Measurements from ENCODE around the gene SPDYE9.
"Not testable (repeated sequence)": the region's sequence is repeated elsewhere in the genome, so short reads cannot be mapped to it uniquely, and the experiment has no call there.

The SPDYE9 gene, protein sequence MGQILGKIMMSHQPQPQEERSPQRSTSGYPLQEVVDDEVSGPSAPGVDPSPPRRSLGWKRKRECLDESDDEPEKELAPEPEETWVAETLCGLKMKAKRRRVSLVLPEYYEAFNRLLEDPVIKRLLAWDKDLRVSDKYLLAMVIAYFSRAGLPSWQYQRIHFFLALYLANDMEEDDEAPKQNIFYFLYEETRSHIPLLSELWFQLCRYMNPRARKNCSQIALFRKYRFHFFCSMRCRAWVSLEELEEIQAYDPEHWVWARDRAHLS

DNA sequence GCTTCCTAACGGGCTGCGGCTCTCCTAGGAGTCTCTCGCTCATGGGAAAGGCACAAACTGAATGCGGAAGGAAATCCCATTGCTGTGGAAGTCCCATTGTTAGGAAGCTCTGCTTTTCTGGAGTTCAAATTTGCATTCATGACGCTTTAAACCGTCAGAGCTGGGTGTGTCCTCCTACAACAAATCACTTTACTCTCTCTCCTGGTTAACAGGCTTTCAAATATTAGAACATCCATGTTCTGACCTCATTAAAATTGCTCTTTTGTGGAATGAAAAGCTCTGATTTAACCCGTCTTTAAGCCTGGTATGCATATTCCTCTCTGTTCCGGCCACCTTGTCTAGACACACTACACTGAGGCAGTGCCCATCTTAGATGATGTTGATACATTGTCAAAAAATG is at the start of gene SPDYE9:
Gene SPDYE9, minus strand, starts transcription at position 101 of the 400 bp plus-strand sequence. CDS start 1,800 bp downstream, outside the sequence.
- not testable (repeated sequence) for DNase-seq (ENCODE audit: low spot score)

DNA sequence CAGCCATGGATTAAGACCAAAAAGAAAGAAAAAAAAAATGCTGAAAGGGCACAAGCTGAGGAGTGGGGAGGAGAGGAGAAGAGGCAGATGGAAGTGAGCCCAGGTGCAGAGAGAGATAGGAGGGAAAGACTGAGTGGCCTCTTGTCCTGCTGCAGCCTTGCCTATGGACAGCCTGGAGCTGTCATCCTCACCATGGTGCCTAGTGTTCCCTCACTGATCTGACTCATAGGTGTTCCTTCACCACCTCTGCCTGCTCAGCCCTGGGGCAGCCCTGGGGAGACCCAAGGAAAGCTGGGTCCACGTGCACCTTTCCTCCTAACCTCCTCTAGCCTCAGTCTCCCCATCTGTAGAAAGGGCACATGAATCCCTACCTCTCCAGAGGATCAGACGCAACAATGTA is 49.0 kb upstream of the SPDYE9 start:
- DNase-seq (ENCODE audit: low spot score) = not testable (repeated sequence)

DNA sequence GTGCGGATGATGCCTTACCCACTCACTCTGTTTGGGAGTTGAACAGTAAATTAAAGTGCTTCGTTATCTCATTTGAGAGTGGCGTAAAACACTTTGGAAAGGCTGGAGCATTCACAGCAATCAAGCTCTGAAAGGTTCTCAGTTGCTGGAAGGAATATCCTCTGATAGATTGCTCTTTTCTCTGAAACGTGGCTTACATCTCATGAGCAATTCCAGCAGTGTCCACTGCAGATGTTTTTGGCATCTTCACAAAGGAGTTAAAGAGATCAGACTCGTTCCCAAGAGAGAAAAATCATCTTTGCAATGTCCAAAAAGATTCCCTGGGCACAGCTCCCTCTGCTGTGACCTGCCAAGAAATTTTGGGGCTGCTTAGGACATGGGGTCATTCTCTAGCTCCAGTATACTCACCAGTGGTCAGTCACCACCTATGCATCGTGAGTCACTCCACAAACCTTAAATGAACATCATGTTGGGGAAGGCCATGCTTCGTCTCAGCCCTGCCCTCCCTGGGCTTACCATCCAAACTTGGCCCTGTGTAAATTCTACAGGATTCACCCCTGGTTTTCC is 46.9 kb upstream of the SPDYE9 start:
- not testable (repeated sequence) for DNase-seq (ENCODE audit: low spot score)

DNA sequence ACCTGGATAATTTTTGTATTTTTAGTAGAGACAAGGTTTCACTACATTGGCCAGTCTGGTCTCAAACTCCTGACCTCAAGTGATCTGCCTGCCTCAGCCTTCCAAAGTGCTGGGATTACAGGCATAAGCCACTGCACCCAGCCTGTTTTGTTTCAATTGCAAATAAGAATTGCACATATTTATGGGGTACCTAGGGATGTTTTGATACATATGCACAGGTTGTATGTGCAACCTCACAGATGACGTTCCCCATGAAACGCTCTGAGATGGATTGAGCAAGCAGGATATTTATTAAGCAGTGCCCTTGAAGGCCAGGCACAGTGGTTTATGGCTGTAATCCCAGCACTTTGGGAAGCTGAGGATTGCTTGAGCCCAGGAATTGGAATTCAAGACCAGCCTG is 44.8 kb upstream of the SPDYE9 start:
- DNase-seq (ENCODE audit: low spot score) = not testable (repeated sequence)

DNA sequence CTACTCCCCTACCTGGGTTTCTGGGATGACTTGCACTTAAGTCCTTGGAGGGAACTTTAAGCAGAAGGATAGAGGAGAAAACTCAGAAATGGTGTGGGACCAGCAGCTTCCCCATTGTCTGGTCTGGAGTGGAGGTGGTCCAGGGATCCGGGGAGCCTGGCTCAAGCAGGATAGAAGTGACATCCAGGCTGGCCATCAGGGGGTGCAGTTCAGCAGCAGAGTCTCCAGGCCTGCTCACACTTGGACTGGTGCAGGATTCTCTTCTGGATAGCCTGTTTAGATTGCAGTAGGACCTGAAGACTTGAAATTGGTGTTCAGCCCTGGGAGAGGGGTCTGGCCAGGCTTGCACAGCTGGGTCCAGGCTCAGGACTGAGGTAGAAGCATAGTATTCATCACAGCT is 38.3 kb upstream of the SPDYE9 start:
- DNase-seq (ENCODE audit: low spot score) = not testable (repeated sequence)

DNA sequence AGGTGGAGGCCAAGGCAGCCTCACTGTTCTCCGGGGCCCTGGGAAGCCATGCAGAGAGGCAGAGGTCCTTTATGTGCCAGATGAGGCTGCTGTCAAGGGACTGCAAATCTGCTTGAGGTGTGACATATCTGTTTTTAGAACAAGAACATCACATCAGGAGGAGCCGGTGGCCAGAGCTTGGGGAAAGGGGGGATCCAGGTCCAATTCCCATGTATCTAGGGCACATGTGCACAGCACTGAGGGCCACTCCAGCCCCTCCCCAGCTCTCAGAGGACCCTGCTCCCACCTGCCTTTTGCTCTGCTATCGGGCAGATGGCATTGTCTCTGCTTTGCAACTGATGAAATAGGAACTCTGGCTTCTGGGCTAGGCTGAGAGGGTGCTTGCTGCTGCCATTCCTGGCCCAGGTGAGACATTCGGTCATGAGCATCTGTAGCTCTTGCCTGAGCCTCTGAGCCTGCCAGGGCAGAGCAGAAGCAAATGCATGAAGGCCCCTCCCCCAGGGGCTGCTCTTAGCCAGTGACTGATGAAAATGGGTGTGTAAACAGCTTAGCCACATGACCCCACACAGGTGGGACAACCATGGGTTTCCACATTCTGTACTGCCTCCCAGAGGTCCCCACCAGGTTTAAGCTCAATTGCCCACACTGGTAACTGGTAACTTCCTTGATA is 37.1 kb upstream of the SPDYE9 start:
- not testable (repeated sequence) for DNase-seq (ENCODE audit: low spot score)

DNA sequence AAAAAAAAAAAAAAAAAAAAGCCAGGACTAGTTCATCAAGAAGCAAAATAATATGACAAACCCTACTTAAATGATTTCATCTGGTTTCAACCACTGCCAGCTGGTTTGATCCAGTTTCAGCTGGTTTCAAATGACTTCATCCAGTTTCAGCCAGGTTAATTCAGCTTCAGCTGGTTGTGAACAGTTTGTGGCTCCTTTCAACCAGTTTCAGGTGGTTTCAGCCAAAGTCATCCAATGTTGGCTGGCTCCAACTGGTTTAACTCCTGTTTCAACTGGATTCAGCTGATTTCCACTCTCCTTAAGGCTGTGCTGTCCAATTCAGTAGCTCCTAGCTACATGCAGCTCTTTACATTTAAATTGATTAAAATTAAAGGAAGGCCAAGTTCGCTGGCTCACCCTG is 32.3 kb upstream of the SPDYE9 start:
- not testable (repeated sequence) for DNase-seq (ENCODE audit: low spot score)

DNA sequence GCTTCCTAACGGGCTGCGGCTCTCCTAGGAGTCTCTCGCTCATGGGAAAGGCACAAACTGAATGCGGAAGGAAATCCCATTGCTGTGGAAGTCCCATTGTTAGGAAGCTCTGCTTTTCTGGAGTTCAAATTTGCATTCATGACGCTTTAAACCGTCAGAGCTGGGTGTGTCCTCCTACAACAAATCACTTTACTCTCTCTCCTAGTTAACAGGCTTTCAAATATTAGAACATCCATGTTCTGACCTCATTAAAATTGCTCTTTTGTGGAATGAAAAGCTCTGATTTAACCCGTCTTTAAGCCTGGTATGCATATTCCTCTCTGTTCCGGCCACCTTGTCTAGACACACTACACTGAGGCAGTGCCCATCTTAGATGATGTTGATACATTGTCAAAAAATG is 28.0 kb downstream of the SPDYE9 start, which contains the start of gene SPDYE11:
Gene SPDYE11, minus strand, starts transcription at position 101 of the 400 bp plus-strand sequence. CDS start 1,800 bp downstream, outside the sequence.
- DNase-seq (ENCODE audit: low spot score) = not testable (repeated sequence)

DNA sequence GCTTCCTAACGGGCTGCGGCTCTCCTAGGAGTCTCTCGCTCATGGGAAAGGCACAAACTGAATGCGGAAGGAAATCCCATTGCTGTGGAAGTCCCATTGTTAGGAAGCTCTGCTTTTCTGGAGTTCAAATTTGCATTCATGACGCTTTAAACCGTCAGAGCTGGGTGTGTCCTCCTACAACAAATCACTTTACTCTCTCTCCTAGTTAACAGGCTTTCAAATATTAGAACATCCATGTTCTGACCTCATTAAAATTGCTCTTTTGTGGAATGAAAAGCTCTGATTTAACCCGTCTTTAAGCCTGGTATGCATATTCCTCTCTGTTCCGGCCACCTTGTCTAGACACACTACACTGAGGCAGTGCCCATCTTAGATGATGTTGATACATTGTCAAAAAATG is 56.2 kb downstream of the SPDYE9 start, which contains the start of gene SPDYE8:
Gene SPDYE8, minus strand, starts transcription at position 101 of the 400 bp plus-strand sequence. CDS start 1,800 bp downstream, outside the sequence.
- DNase-seq (ENCODE audit: low spot score) = not testable (repeated sequence)

All from RKO (cell line).